Smooth muscle cell (in vitro differentiated cells): ENCODE measurements around the gene CLASRP. TPM values are rescaled to one million over a fixed set of nuclear protein-coding genes. Genes with fewer than 3 reads are reported as not detected.

ENCODE experiments used
- DNase-seq: peaks from one replicate; lab custom pipeline; 2025; ENCODE audit not compliant: unreplicated experiment; lab: John Stamatoyannopoulos, UW
- H2AFZ ChIP-seq: fragments of 200-600 bp; sonication (generic); 2 replicates; pipeline ENCODE4 v1.6.0; 2016; ENCODE audit warnings: antibody characterized with exemption, low read depth, mild to moderate bottlenecking
- H3F3A ChIP-seq: fragments of 200-600 bp; sonication (generic); 2 replicates; pipeline ENCODE4 v1.6.0; 2017; ENCODE audit warnings: antibody characterized with exemption, low read depth
- H3K27ac ChIP-seq: fragments of 200-600 bp; sonication (generic); 2 replicates; pipeline ENCODE4 v1.5.1; 2016; ENCODE audit warnings: low read depth, mild to moderate bottlenecking
- H3K27me3 ChIP-seq: fragments of 200-600 bp; sonication (generic); 2 replicates; pipeline ENCODE4 v1.6.1; 2016; ENCODE audit warnings: low read depth, mild to moderate bottlenecking
- H3K36me3 ChIP-seq: fragments of 200-600 bp; sonication (generic); 2 replicates; pipeline ENCODE4 v1.5.1; 2016; ENCODE audit warnings: low read depth
- H3K4me1 ChIP-seq: fragments of 200-600 bp; sonication (generic); 2 replicates; pipeline ENCODE4 v1.5.1; 2016; ENCODE audit warnings: low read depth
- H3K4me2 ChIP-seq: fragments of 200-600 bp; sonication (generic); 2 replicates; pipeline ENCODE4 v1.6.0; 2016; ENCODE audit warnings: mild to moderate bottlenecking
- H3K4me3 ChIP-seq: fragments of 200-600 bp; sonication (generic); 2 replicates; pipeline ENCODE4 v1.5.1; 2016; ENCODE audit warnings: mild to moderate bottlenecking
- H3K79me2 ChIP-seq: fragments of 200-600 bp; sonication (generic); 2 replicates; pipeline ENCODE4 v1.6.0; 2016; ENCODE audit warnings: low read depth, mild to moderate bottlenecking
- H3K9ac ChIP-seq: fragments of 200-600 bp; sonication (generic); 2 replicates; pipeline ENCODE4 v1.6.0; 2016; ENCODE audit warnings: low read depth
- H3K9me3 ChIP-seq: fragments of 200-600 bp; sonication (generic); replicated peaks from 2 replicates; pipeline ENCODE4 v1.5.1; 2016; ENCODE audit warnings: low read depth
- H4K20me1 ChIP-seq: fragments of 200-600 bp; sonication (generic); 2 replicates; pipeline ENCODE4 v1.6.0; 2016; ENCODE audit warnings: low read depth
- WGBS: methylation state at CpG from one replicate; pipeline ENCODE4 v1.1.7; 2016; ENCODE audit warnings: low lambda C conversion rate; 5-methylcytosine and 5-hydroxymethylcytosine counted together
- polyA plus RNA-seq: library from polyadenylated mRNA; unstranded; fragments of >200 nt; fragmentation: Nextera tagmentation; extraction: Ambion mirVana; gene quantifications from 2 replicates; pipeline ENCODE4 v1.2.1, GENCODE V29; 2016
- total RNA-seq: library from RNA; depleted of rRNA; stranded (reverse); fragments of >200 nt; gene quantifications from 2 replicates; pipeline ENCODE4 v1.2.3, GENCODE V29; 2014
- TF ChIP-seq, protein P1 (sequence below): fragments of 200-600 bp; sonication (generic); IDR thresholded peaks from 2 replicates; pipeline ENCODE4 v1.5.1; 2017; ENCODE audit warnings: borderline replicate concordance, mild to moderate bottlenecking, antibody characterized with exemption; ENCODE audit not compliant: insufficient read depth, poor library complexity, severe bottlenecking

CLASRP gene
- total and polyA plus RNA-seq, 2 experiments from 2014 or later = 24.3 to 34.6 TPM

DNA sequence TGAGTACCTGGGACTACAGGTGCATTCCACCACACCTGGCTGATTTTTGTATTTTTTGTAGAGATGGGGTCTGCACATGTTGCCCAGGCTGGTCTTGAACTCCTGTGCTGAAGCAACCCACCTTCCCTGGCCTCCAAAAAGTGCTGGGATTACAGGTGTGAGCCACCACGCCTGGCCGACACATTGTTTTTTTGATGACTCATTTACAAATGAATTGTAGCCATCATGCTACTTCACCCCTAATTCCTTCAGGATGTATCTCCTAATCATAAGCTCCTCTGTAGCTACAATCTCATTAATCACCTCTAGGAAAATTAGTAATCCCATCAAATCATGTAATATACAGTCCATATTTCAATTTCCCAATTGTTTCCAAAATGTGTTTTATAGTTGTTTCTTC, 19.7 kb upstream of the CLASRP start:
- H3K4me1 ChIP-seq = no peaks in the 10 kb centered on the region
- no peak overlapping the region for H2AFZ ChIP-seq

DNA sequence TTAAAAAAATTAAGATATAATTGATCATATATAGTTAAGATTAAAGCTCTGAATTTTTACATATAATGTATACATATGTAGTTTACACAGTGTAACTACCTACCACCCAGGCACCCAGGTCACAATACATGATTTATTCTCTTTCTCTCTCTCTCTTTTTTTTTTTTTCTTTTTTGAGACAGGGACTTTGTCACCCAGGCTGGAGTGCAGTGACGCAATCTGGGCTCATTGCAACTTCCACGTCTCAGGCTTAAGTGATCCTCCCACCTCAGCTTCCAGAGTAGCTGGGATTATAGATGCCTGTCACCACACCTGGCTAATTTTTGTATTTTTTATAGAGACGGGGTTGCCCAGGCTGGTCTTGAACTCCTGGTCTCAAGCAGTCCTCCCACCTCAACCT, 18.8 kb upstream of the CLASRP start:
- no peaks in the 10 kb centered on the region for H3K4me1 ChIP-seq
- H4K20me1 ChIP-seq = no peaks in the 10 kb centered on the region
- no peak overlapping the region for H2AFZ ChIP-seq
- WGBS = 96% methylated on average over 3 of the region's 3 CpGs
- H3K4me2 ChIP-seq = no peak overlapping the region
- no peaks in the 10 kb centered on the region for H3K79me2 ChIP-seq
- no peak overlapping the region for H3K9ac ChIP-seq
- no peaks in the 10 kb centered on the region for H3K9me3 ChIP-seq
- DNase-seq = no peak
- TF ChIP-seq, protein P1, sequence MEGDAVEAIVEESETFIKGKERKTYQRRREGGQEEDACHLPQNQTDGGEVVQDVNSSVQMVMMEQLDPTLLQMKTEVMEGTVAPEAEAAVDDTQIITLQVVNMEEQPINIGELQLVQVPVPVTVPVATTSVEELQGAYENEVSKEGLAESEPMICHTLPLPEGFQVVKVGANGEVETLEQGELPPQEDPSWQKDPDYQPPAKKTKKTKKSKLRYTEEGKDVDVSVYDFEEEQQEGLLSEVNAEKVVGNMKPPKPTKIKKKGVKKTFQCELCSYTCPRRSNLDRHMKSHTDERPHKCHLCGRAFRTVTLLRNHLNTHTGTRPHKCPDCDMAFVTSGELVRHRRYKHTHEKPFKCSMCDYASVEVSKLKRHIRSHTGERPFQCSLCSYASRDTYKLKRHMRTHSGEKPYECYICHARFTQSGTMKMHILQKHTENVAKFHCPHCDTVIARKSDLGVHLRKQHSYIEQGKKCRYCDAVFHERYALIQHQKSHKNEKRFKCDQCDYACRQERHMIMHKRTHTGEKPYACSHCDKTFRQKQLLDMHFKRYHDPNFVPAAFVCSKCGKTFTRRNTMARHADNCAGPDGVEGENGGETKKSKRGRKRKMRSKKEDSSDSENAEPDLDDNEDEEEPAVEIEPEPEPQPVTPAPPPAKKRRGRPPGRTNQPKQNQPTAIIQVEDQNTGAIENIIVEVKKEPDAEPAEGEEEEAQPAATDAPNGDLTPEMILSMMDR = no peak
- H3K4me3 ChIP-seq = no peak overlapping the region
- H3K27ac ChIP-seq = no peak overlapping the region
- no peaks in the 10 kb centered on the region for H3K27me3 ChIP-seq
- no peaks in the 10 kb centered on the region for H3K36me3 ChIP-seq
- no peaks in the 10 kb centered on the region for H3F3A ChIP-seq

More for the DNA sequence above, 19.7 kb upstream of the CLASRP start:
- Histone ChIP-seq H3K27me3 (no peaks in the 10 kb centered on the region), H3K79me2 (no peaks in the 10 kb centered on the region), H3K4me3 (no peak overlapping the region), H3K27ac (no peak overlapping the region), H3K9me3 (no peaks in the 10 kb centered on the region), H3K4me2 (no peak overlapping the region), H3K36me3 (no peaks in the 10 kb centered on the region), H4K20me1 (no peaks in the 10 kb centered on the region), H3F3A (no peaks in the 10 kb centered on the region), H3K9ac (no peak overlapping the region)
- DNase-seq = no peak
- TF ChIP-seq, protein P1 = no peak
- 88% methylated on average over 2 of the region's 2 CpGs for WGBS

DNA sequence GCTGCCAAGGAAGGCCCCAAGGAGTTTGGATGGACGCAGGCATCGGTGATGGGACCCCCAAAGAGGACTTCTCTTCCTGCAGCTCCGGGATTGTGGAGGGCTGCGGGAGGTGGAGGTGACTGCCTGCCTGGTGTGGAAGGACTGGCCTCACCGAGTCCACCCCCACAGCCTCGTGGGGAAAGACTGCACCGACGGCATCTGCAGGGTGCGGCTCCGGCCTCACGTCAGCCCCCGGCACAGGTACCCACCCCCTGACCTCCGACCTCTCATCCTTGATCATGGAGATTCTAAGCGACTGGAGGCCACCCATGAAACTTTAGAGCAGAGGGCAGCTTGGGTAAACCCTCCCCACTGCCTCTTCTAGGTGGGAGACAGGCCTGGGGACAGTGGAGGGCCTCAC, 16.9 kb upstream of the CLASRP start:
- Histone ChIP-seq H3F3A (no peaks in the 10 kb centered on the region), H3K27ac (no peak overlapping the region), H3K4me2 (no peak overlapping the region), H3K4me3 (no peak overlapping the region), H2AFZ (no peak overlapping the region), H3K27me3 (no peaks in the 10 kb centered on the region), H3K79me2 (no peaks in the 10 kb centered on the region), H4K20me1 (no peaks in the 10 kb centered on the region), H3K4me1 (no peaks in the 10 kb centered on the region), H3K9me3 (no peaks in the 10 kb centered on the region), H3K9ac (no peak overlapping the region), H3K36me3 (no peaks in the 10 kb centered on the region)
- DNase-seq = no peak
- 94% methylated on average over 10 of the region's 14 CpGs for WGBS
- TF ChIP-seq, protein P1 = no peak

DNA sequence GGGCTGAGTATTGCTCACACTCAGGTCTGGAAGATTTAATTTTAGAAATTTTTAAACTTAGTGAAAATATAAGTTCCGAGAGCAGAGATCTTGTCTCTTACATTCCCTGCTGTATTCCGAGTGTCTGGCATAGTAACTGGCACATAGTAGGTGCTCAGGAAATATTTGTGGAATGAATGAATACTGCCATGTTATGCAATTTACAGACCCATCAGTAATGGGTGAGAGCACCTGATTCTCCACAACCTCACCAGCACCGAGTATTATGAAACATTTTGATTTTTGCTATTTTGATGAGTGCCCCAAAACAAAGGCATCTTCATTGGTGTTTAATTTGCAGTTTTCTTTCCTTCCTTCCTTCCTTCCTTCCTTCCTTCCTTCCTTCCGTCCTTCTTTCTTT, 15.8 kb upstream of the CLASRP start:
- no peaks in the 10 kb centered on the region for H3K27me3 ChIP-seq
- H3K4me3 ChIP-seq = no peak overlapping the region
- no peak overlapping the region for H3K4me2 ChIP-seq
- no peaks in the 10 kb centered on the region for H3K79me2 ChIP-seq
- H4K20me1 ChIP-seq = no peaks in the 10 kb centered on the region
- WGBS = 87% methylated on average over 4 of the region's 4 CpGs
- no peak overlapping the region for H3K27ac ChIP-seq
- H3K9ac ChIP-seq = no peak overlapping the region
- no peaks in the 10 kb centered on the region for H3F3A ChIP-seq
- no peaks in the 10 kb centered on the region for H3K4me1 ChIP-seq
- TF ChIP-seq, protein P1 = no peak
- no peaks in the 10 kb centered on the region for H3K36me3 ChIP-seq
- no peaks in the 10 kb centered on the region for H3K9me3 ChIP-seq
- H2AFZ ChIP-seq = no peak overlapping the region
- DNase-seq = no peak
